Erythroblast (primary cell): ENCODE data around the gene NCAM2.

Experiments
- GATA1 ChIP-seq: IDR thresholded peaks from 2 replicates; pipeline ENCODE4 v1.6.1; 2011; ENCODE audit warnings: low read depth, mild to moderate bottlenecking, control low read depth, low read length, moderate library complexity
- POLR2A ChIP-seq: IDR thresholded peaks from 2 replicates; pipeline ENCODE4 v1.6.1; 2011; ENCODE audit warnings: mild to moderate bottlenecking, low read length

GRCh38 chr21:21297211-21297610, 299.0 kb downstream of the NCAM2 start:
- TF ChIP-seq POLR2A (no peak), GATA1 (no peak)
